HepG2 (cell line): ENCODE results near the gene RFX2. TPM values are rescaled to one million over a fixed set of nuclear protein-coding genes. Genes with fewer than 3 reads are reported as not detected.
A peak's percentile ranks its signal among the peaks of the same experiment; 100 is the strongest.

Experiments used
- ARNT2 ChIP-seq: sonication (generic); formaldehyde crosslinking; IDR thresholded peaks from 2 replicates; pipeline ENCODE4 v1.8.0; 2022; ENCODE audit warnings: mild to moderate bottlenecking, low read depth, missing genetic modification reagents, moderate library complexity
- ARNTL ChIP-seq: sonication (generic); formaldehyde crosslinking; IDR thresholded peaks from 2 replicates; pipeline ENCODE4 v1.4.0; 2020; ENCODE audit warnings: mild to moderate bottlenecking, missing genetic modification reagents
- ATF1 ChIP-seq: IDR thresholded peaks from 2 replicates; pipeline ENCODE4 v1.6.1; 2016; ENCODE audit warnings: mild to moderate bottlenecking, control low read depth
- FOXK1 ChIP-seq: sonication (generic); formaldehyde crosslinking; IDR thresholded peaks from 2 replicates; pipeline ENCODE4 v1.4.0; 2020; ENCODE audit warnings: low read depth, missing genetic modification reagents, borderline replicate concordance
- GABPB1 ChIP-seq: IDR thresholded peaks from 2 replicates; pipeline ENCODE4 v1.6.1; 2016; ENCODE audit warnings: mild to moderate bottlenecking, missing genetic modification reagents, moderate library complexity, missing compliant biosample characterization
- HCFC1 ChIP-seq: fragments of 150-350 bp; IDR thresholded peaks from 2 replicates; pipeline ENCODE4 v1.6.1; 2014; ENCODE audit warnings: low read depth, low read length
- NCOA5 ChIP-seq: sonication (generic); formaldehyde crosslinking; IDR thresholded peaks from 2 replicates; pipeline ENCODE4 v1.4.0; 2020; ENCODE audit warnings: missing genetic modification reagents
- PAWR ChIP-seq: sonication (generic); formaldehyde crosslinking; IDR thresholded peaks from 2 replicates; pipeline ENCODE4 v1.4.0; 2020; ENCODE audit warnings: missing genetic modification reagents, mild to moderate bottlenecking, borderline replicate concordance
- PAX8 ChIP-seq: sonication (generic); formaldehyde crosslinking; IDR thresholded peaks from 2 replicates; pipeline ENCODE4 v1.8.0; 2022; ENCODE audit warnings: mild to moderate bottlenecking, missing genetic modification reagents, borderline replicate concordance
- TBX2 ChIP-seq: sonication (generic); formaldehyde crosslinking; IDR thresholded peaks from 2 replicates; pipeline ENCODE4 v1.5.0; 2020; ENCODE audit warnings: missing genetic modification reagents, mild to moderate bottlenecking, borderline replicate concordance
- TFDP1 ChIP-seq: IDR thresholded peaks from 2 replicates; pipeline ENCODE4 v1.6.1; 2016; ENCODE audit warnings: missing compliant biosample characterization, missing genetic modification reagents, borderline replicate concordance
- THYN1 ChIP-seq: sonication (generic); formaldehyde crosslinking; IDR thresholded peaks from 2 replicates; pipeline ENCODE4 v1.8.1; 2023; ENCODE audit warnings: low read depth, mild to moderate bottlenecking, moderate library complexity, missing genetic modification reagents, borderline replicate concordance
- ZBTB21 ChIP-seq: sonication (generic); formaldehyde crosslinking; IDR thresholded peaks from 2 replicates; pipeline ENCODE4 v1.4.0; 2020; ENCODE audit warnings: missing genetic modification reagents
- ZBTB7A ChIP-seq: sonication (generic); formaldehyde crosslinking; IDR thresholded peaks from 2 replicates; pipeline ENCODE4 v1.8.0; 2022; ENCODE audit warnings: mild to moderate bottlenecking, missing genetic modification reagents
- ZEB1 ChIP-seq: IDR thresholded peaks from 2 replicates; pipeline ENCODE4 v1.6.1; 2012; ENCODE audit warnings: mild to moderate bottlenecking, low read depth, inconsistent platforms; ENCODE audit not compliant: insufficient replicate concordance
- ZFX ChIP-seq: sonication (generic); formaldehyde crosslinking; IDR thresholded peaks from 2 replicates; pipeline ENCODE4 v1.4.0; 2020; ENCODE audit warnings: mild to moderate bottlenecking, low read depth, missing genetic modification reagents, moderate library complexity
- ZNF34 ChIP-seq: sonication (generic); formaldehyde crosslinking; IDR thresholded peaks from 2 replicates; pipeline ENCODE4 v1.4.0; 2020; ENCODE audit warnings: mild to moderate bottlenecking, missing genetic modification reagents, borderline replicate concordance
- ZNF446 ChIP-seq: sonication (generic); formaldehyde crosslinking; IDR thresholded peaks from 2 replicates; pipeline ENCODE4 v1.5.0; 2020; ENCODE audit warnings: mild to moderate bottlenecking, missing genetic modification reagents
- ZNF501 ChIP-seq: sonication (generic); formaldehyde crosslinking; IDR thresholded peaks from 2 replicates; pipeline ENCODE4 v1.5.1; 2020; ENCODE audit warnings: mild to moderate bottlenecking, moderate library complexity, missing genetic modification reagents
- ZNF546 ChIP-seq: sonication (generic); formaldehyde crosslinking; conservative IDR thresholded peaks from 2 replicates; pipeline ENCODE4 v1.8.1; 2023; ENCODE audit warnings: mild to moderate bottlenecking, missing genetic modification reagents
- ZNF615 ChIP-seq: sonication (generic); formaldehyde crosslinking; IDR thresholded peaks from 2 replicates; pipeline ENCODE4 v1.5.0; 2020; ENCODE audit warnings: mild to moderate bottlenecking, missing genetic modification reagents, borderline replicate concordance
- ZNF780A ChIP-seq: sonication (generic); formaldehyde crosslinking; IDR thresholded peaks from 2 replicates; pipeline ENCODE4 v1.8.0; 2022; ENCODE audit warnings: mild to moderate bottlenecking, missing genetic modification reagents, moderate library complexity
- polyA plus RNA-seq, 8 experiments: library from polyadenylated mRNA; depleted of rRNA in 3 of 8; stranded (reverse) in 7 of 8; unstranded in 1 of 8; fragments of >200 nt; fragmentation: Illumina TruSeq in 4 of 8; extraction: Trizol in 4 of 8; gene quantifications; 2 replicates each; pipeline versions ENCODE4 v1.2.1 to v1.2.3, GENCODE V29; 2011 to 2016; ENCODE audit warnings: low read depth in 4 of 8, missing spikeins in 1 of 8, mixed read lengths in 1 of 8; ENCODE audit not compliant: insufficient read depth in 1 of 8
- total RNA-seq, 5 experiments: library from RNA; depleted of rRNA; stranded (reverse); fragments of >200 nt; fragmentation: Illumina TruSeq; extraction: Trizol; gene quantifications; 2 replicates each; pipeline ENCODE4 v1.2.3, GENCODE V29; 2016; ENCODE audit warnings: low read depth in 1 of 5
- TF ChIP-seq, protein P1 (sequence below): sonication (generic); formaldehyde crosslinking; IDR thresholded peaks from 2 replicates; pipeline ENCODE4 v1.4.0; 2020; ENCODE audit warnings: missing genetic modification reagents
- TF ChIP-seq, protein P2 (sequence below): sonication (generic); formaldehyde crosslinking; IDR thresholded peaks from 2 replicates; pipeline ENCODE4 v1.8.1; 2023; ENCODE audit warnings: mild to moderate bottlenecking, missing genetic modification reagents, borderline replicate concordance

The RFX2 gene
- total and polyA plus RNA-seq, 2 of the 13 experiments (the other 11 are each of a cell fraction or from before 2014, with no cell fraction given) = 2.8 to 3.3 TPM

- TF ChIP-seq ARNTL (CRISPR knock-in tag) (peak; percentile 89), ZBTB21 (CRISPR knock-in tag) (no peak), FOXK1 (CRISPR knock-in tag) (peak; percentile 91), ATF1 (CRISPR knock-in tag) (peak; percentile 84), ZNF780A (CRISPR knock-in tag) (peak; percentile 73; the same call in 1 of the 2 replicates), NCOA5 (CRISPR knock-in tag) (no peak), TBX2 (peak; percentile 98), HCFC1 (no peak), GABPB1 (peak; percentile 68), ZNF546 (CRISPR knock-in tag) (no peak; the same call in 1 of the 2 replicates), ZBTB7A (CRISPR knock-in tag) (peak; percentile 84; the same call in 1 of the 2 replicates), ZNF501 (CRISPR knock-in tag) (peak; percentile 95), ARNT2 (CRISPR knock-in tag) (peak; percentile 69), PAX8 (CRISPR knock-in tag) (no peak; the same call in 1 of the 2 replicates), TFDP1 (CRISPR knock-in tag) (peak; percentile 70; the same call in 1 of the 2 replicates), PAWR (CRISPR knock-in tag) (no peak), ZNF615 (CRISPR knock-in tag) (peak; percentile 26; the same call in 1 of the 2 replicates), THYN1 (CRISPR knock-in tag) (no peak), ZEB1 (peak; percentile 52), ZFX (CRISPR knock-in tag) (peak; percentile 94), ZNF34 (CRISPR knock-in tag) (no peak; the same call in 1 of the 2 replicates), ZNF446 (CRISPR knock-in tag) (no peak)
- TF ChIP-seq, protein P1, sequence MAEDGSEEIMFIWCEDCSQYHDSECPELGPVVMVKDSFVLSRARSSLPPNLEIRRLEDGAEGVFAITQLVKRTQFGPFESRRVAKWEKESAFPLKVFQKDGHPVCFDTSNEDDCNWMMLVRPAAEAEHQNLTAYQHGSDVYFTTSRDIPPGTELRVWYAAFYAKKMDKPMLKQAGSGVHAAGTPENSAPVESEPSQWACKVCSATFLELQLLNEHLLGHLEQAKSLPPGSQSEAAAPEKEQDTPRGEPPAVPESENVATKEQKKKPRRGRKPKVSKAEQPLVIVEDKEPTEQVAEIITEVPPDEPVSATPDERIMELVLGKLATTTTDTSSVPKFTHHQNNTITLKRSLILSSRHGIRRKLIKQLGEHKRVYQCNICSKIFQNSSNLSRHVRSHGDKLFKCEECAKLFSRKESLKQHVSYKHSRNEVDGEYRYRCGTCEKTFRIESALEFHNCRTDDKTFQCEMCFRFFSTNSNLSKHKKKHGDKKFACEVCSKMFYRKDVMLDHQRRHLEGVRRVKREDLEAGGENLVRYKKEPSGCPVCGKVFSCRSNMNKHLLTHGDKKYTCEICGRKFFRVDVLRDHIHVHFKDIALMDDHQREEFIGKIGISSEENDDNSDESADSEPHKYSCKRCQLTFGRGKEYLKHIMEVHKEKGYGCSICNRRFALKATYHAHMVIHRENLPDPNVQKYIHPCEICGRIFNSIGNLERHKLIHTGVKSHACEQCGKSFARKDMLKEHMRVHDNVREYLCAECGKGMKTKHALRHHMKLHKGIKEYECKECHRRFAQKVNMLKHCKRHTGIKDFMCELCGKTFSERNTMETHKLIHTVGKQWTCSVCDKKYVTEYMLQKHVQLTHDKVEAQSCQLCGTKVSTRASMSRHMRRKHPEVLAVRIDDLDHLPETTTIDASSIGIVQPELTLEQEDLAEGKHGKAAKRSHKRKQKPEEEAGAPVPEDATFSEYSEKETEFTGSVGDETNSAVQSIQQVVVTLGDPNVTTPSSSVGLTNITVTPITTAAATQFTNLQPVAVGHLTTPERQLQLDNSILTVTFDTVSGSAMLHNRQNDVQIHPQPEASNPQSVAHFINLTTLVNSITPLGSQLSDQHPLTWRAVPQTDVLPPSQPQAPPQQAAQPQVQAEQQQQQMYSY (CRISPR knock-in tag) = no peak; the same call in 1 of the 2 replicates
- TF ChIP-seq, protein P2, sequence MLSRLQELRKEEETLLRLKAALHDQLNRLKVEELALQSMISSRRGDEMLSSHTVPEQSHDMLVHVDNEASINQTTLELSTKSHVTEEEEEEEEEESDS = no peak; the same call in 1 of the 2 replicates
Measured at GRCh38 chr19:5961969-5962945, 148.0 kb downstream of the RFX2 start (continued).
